Transverse colon (tissue), 4 donors: ENCODE data around the gene MROH9. TPM values are rescaled to one million over a fixed set of nuclear protein-coding genes. Genes with fewer than 3 reads are reported as not detected.

Source experiments
- DNase-seq: peaks from one replicate; pipeline ENCODE4 v3.0.0-alpha.2; 2019
- H3K27ac ChIP-seq, 4 donors: fragments of 200-600 bp; sonication (generic); 2 replicates each; pipeline ENCODE4 v1.5.1; 2016 to 2018; ENCODE audit warnings: inconsistent platforms in 4 of 4
- H3K27me3 ChIP-seq: fragments of 200-600 bp; sonication (generic); 2 replicates; pipeline ENCODE4 v1.5.1; 2017; ENCODE audit warnings: inconsistent platforms
- H3K36me3 ChIP-seq, 4 donors: fragments of 200-600 bp; sonication (generic); 2 replicates each; pipeline ENCODE4 v1.5.1; 2017 to 2019; ENCODE audit warnings: inconsistent platforms in 4 of 4
- H3K4me1 ChIP-seq, 4 donors: fragments of 200-600 bp; sonication (generic); 2 replicates each; pipeline ENCODE4 v1.5.1; 2017 to 2020; ENCODE audit warnings: inconsistent platforms in 4 of 4
- H3K4me3 ChIP-seq, 4 donors: fragments of 200-600 bp; sonication (generic); 1 replicate in 1 of 4; 2 replicates in 3 of 4; pipeline versions ENCODE4 v1.5.1 to v1.6.1; 2017 to 2019; ENCODE audit warnings: inconsistent platforms in 4 of 4
- H3K9me3 ChIP-seq, 2 donors: fragments of 200-600 bp; sonication (generic); 2 replicates each; pipeline ENCODE4 v1.5.1; 2017 to 2019; ENCODE audit warnings: inconsistent platforms in 2 of 2
- CTCF ChIP-seq, 5 experiments: fragments of 200-600 bp in 3 of 5; fragments of 450-650 bp in 2 of 5; sonication (generic) in 3 of 5; IDR thresholded peaks; 1 replicate in 2 of 5; 2 replicates in 3 of 5; pipeline ENCODE4 v1.5.1; 2016 to 2017; ENCODE audit warnings: antibody characterized with exemption in 5 of 5, inconsistent platforms in 3 of 5, mild to moderate bottlenecking in 2 of 5, moderate library complexity in 1 of 5
- EP300 ChIP-seq: sonication (generic); formaldehyde crosslinking; IDR thresholded peaks from one replicate; pipeline ENCODE4 v1.6.1; 2017; ENCODE audit warnings: antibody characterized with exemption, low read depth
- POLR2A ChIP-seq: fragments of 450-650 bp; IDR thresholded peaks from one replicate; pipeline ENCODE4 v1.6.1; 2016; ENCODE audit warnings: antibody characterized with exemption, mild to moderate bottlenecking, moderate library complexity
- POLR2AphosphoS5 ChIP-seq, 3 donors: sonication (generic); formaldehyde crosslinking; IDR thresholded peaks; one replicate each; pipeline ENCODE4 v1.6.1; 2016; ENCODE audit warnings: antibody characterized with exemption in 3 of 3
- WGBS, 2 donors: methylation state at CpG; one replicate each; pipeline ENCODE4 v1.1.5; 2018; ENCODE audit warnings: low coverage in 1 of 2; 5-methylcytosine and 5-hydroxymethylcytosine counted together
- in situ Hi-C, 4 donors: fragments of 200-750 bp; cut with MboI; loops; one replicate each; pipeline versions ENCODE4 v1.15.0 to v1.15.1; 2017; ENCODE audit warnings: low sequenced_read_pairs in 3 of 4, low pct_ligation_motif_present in 1 of 4, low pct_unique_long_range_greater_than_20kb in 1 of 4
- intact Hi-C: fragments of 100-400 bp; cut with DNase I; formaldehyde crosslinking; loops from one replicate; pipeline ENCODE4 v1.15.1; 2023; ENCODE audit warnings: low total_unique reads
- total RNA-seq, 4 donors: library from RNA; depleted of rRNA; stranded (reverse); fragments of >200 nt; gene quantifications; one replicate each; pipeline ENCODE4 v1.1.0, GENCODE V29; 2016

MROH9 gene
- total RNA-seq, 4 donors from 2014 or later = not detected

- Histone ChIP-seq H3K27ac (no peak overlapping the region), H3K4me1 (peaks cover 0 to 2% (median under 1%) of the 10 kb centered on the region in 4 donors), H3K9me3 (no peaks in the 10 kb centered on the region), H3K4me3 (no peak overlapping the region), H3K27me3 (no peaks in the 10 kb centered on the region), H3K36me3 (no peaks in the 10 kb centered on the region)
- DNase-seq = no peak
- in situ Hi-C loops (loop anchor here in 1 of 4 donors (10.0 kb wide), 1 partner anchor 137 kb away; no protein-coding TSS in a partner anchor), intact Hi-C loops (no loop called here)
- TF ChIP-seq CTCF (IDR thresholded peaks at IDR 0.05) (no peak), POLR2AphosphoS5 (IDR thresholded peaks at IDR 0.05) (no peak), EP300 (no peak), POLR2A (no peak)
Measured at GRCh38 chr1:171087896-171088295, 152.6 kb downstream of the MROH9 start.

DNA sequence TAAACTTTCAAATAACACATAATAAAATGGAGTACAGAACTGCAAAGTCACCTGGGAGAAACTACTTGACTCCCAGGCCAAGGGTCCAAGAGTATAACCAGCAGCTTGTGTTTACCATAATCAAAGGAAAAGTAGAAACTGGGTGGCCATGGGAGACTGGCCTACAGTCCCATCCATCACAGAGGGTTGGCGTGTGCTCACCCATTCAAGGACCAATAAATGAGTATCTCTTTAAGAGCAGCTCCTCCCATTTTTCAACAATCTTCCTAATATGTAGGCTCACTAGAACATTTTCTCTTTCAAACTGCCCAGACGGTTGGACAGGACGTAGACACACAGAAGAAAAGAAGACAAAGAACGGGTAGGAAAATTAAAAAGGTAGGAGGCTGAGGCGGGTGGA, 155.3 kb downstream of the MROH9 start, which contains the start of gene FMO3:
Gene FMO3, plus strand, starts transcription at position 302 of the 400 bp plus-strand sequence. CDS start 1,754 bp downstream, outside the sequence.
- intact Hi-C loops = no loop called here
- Histone ChIP-seq H3K4me3 (no peak within 1 kb of the TSS), H3K27ac (no peak within 1 kb of the TSS), H3K9me3 (no peaks in the 10 kb centered on the region), H3K27me3 (no peaks in the 10 kb centered on the region), H3K4me1 (no peaks in the 10 kb centered on the region), H3K36me3 (no peaks in the 10 kb centered on the region)
- 85 to 86% methylated on average over 5 of the region's 5 CpGs for WGBS, 2 donors
- TF ChIP-seq POLR2A (no peak), EP300 (no peak), POLR2AphosphoS5 (IDR thresholded peaks at IDR 0.05) (no peak), CTCF (IDR thresholded peaks at IDR 0.05) (no peak)
- in situ Hi-C loops = no loop called here
- no peak for DNase-seq

GRCh38 chr1:171103862-171104261, 168.5 kb downstream of the MROH9 start:
- Histone ChIP-seq H3K4me1 (no peaks in the 10 kb centered on the region), H3K27ac (no peak overlapping the region), H3K9me3 (no peaks in the 10 kb centered on the region), H3K36me3 (no peaks in the 10 kb centered on the region), H3K27me3 (no peaks in the 10 kb centered on the region), H3K4me3 (no peak overlapping the region)
- in situ Hi-C loops (no loop called here), intact Hi-C loops (no loop called here)
- TF ChIP-seq POLR2A (no peak), POLR2AphosphoS5 (IDR thresholded peaks at IDR 0.05) (no peak), CTCF (IDR thresholded peaks at IDR 0.05) (no peak), EP300 (no peak)
- DNase-seq = no peak
- 92 to 100% methylated on average over 1 of the region's 1 CpG for WGBS, 2 donors

DNA sequence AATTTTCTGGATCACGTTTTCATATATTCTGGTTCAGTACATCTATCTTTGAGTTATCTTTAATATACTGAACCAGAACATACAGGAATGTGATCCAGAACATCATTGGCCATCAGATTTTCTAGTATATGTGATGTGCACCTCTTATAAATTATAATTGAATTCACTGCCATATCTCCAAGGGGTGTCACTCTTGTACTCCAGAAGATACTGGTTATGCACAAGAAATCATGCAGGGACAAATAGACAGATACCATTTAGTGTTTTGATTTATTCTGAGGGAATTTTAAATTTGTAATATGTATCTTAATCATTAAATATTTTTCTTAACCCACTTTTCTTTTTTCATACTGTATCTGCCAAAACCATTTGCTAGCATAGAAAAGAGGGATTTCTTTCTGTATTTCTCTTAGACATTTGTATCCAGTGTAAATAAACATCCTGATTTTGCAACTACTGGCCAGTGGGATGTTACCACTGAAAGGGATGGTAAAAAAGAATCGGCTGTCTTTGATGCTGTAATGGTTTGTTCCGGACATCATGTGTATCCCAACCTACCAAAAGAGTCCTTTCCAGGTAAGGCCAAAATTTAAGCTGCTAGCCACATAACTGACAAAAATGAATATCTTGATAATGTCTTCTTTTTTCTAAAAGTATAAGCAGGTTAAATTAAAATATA, 172.1 kb downstream of the MROH9 start:
- no peak for DNase-seq
- Histone ChIP-seq H3K4me3 (no peak overlapping the region), H3K36me3 (no peaks in the 10 kb centered on the region), H3K4me1 (no peaks in the 10 kb centered on the region), H3K9me3 (no peaks in the 10 kb centered on the region), H3K27me3 (no peaks in the 10 kb centered on the region), H3K27ac (no peak overlapping the region)
- TF ChIP-seq CTCF (IDR thresholded peaks at IDR 0.05) (no peak), POLR2A (no peak), POLR2AphosphoS5 (IDR thresholded peaks at IDR 0.05) (no peak), EP300 (no peak)
- intact Hi-C loops (loop anchor here (2.0 kb wide), 1 partner anchor 29 kb away; no protein-coding TSS in a partner anchor), in situ Hi-C loops (no loop called here)
- WGBS, 2 donors = 59 to 74% methylated on average over 3 of the region's 3 CpGs
